BJ (cell line): Measurements from ENCODE around the gene C6orf132. TPM values are rescaled to one million over a fixed set of nuclear protein-coding genes. Genes with fewer than 3 reads are reported as not detected.

Experiments used
- CTCF ChIA-PET: fragments of 350-600 bp; formaldehyde crosslinking; extraction: SDS; loops from one replicate; lab custom pipeline; 2021; ENCODE audit warnings: antibody characterized with exemption, inconsistent platforms; lab: Yijun Ruan, JAX
- POLR2A ChIA-PET: fragments of 300-600 bp; sonication (Branson Sonifier 250); formaldehyde crosslinking; extraction: SDS; loops from one replicate; lab custom pipeline; 2021; ENCODE audit warnings: antibody characterized with exemption; lab: Charles Lee
- DNase-seq: peaks from one replicate; pipeline ENCODE4 v3.0.0-alpha.2; 2011; ENCODE audit warnings: low read depth
- H3K27me3 ChIP-seq: 2 replicates; pipeline ENCODE4 v1.6.0; 2011; ENCODE audit warnings: low read length; ENCODE audit not compliant: control insufficient read depth, insufficient read depth
- H3K36me3 ChIP-seq: 2 replicates; pipeline ENCODE4 v1.5.1; 2011; ENCODE audit warnings: low read length; ENCODE audit not compliant: control insufficient read depth, insufficient read depth
- H3K4me3 ChIP-seq: 2 replicates; pipeline ENCODE4 v1.5.1; 2011; ENCODE audit warnings: low read depth, mild to moderate bottlenecking, control low read depth, low read length
- polyA plus RNA-seq: library from polyadenylated mRNA; depleted of rRNA; stranded (reverse); fragments of >200 nt; gene quantifications from 2 replicates; pipeline ENCODE4 v1.2.3, GENCODE V29; 2011
- TF ChIP-seq, protein P1 (sequence below): IDR thresholded peaks from 2 replicates; pipeline ENCODE4 v1.5.1; 2011; ENCODE audit warnings: low read depth, mild to moderate bottlenecking, control low read depth, inconsistent platforms, low read length, moderate library complexity; ENCODE audit not compliant: insufficient read depth

Gene C6orf132
- polyA plus RNA-seq, 1 experiment: 0.70 TPM

DNA sequence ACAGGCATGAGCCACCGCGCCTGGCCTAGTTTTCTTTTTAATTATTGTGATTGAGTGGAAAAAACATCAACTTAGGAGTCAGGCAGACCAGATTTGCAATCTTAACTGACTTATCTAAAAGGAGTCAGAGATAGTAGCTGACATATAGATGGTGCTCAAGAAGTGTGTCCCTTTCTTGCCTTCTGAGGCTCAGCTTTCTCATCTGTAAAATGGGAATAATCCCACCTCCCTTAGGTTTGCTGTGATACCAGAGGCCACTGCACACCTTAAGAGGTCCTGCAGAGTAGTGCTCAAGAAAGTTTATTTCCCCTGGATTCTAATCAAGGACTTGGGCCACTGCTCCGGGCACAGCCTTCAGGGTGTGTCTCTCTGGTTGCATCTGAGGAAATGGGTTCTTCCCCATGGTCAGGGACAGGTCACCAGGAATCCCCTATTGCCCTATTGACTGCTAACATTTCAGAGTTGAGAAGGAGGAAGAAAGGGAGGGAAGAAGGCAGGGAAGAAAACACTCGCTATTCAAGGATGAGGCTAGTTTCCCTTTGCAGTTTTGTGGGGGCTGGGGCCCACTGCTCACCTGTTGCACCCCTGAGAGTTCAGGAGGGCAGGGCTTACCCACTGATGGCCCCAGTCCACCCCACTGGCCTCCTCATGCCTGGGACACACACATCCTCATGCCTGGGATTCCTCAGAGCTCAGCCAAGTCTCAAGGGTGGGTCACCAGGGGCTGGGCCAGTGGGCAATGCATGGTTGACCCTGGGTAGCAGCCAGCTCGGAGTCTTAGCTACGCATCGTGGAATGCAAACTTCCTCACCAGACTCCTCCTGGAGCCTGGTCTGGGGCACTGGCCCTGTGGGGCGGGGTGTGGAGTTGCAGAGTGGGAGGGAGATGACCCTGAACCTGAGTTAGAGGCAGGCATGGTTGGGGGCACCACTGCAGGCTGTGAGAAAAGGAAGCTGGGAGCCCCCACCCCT is 21.2 kb downstream of the C6orf132 start:
- POLR2A ChIA-PET: interaction anchor here (0.5 kb wide), 1 partner anchor 25 kb away, joined by 3 read pairs; no protein-coding TSS in a partner anchor
- 0 out of 2 replicates have a peak, but pooled peaks cover 1% of the 10 kb centered on the region for H3K27me3 ChIP-seq
- H3K4me3 ChIP-seq: no peak overlapping the region
- TF ChIP-seq, protein P1, sequence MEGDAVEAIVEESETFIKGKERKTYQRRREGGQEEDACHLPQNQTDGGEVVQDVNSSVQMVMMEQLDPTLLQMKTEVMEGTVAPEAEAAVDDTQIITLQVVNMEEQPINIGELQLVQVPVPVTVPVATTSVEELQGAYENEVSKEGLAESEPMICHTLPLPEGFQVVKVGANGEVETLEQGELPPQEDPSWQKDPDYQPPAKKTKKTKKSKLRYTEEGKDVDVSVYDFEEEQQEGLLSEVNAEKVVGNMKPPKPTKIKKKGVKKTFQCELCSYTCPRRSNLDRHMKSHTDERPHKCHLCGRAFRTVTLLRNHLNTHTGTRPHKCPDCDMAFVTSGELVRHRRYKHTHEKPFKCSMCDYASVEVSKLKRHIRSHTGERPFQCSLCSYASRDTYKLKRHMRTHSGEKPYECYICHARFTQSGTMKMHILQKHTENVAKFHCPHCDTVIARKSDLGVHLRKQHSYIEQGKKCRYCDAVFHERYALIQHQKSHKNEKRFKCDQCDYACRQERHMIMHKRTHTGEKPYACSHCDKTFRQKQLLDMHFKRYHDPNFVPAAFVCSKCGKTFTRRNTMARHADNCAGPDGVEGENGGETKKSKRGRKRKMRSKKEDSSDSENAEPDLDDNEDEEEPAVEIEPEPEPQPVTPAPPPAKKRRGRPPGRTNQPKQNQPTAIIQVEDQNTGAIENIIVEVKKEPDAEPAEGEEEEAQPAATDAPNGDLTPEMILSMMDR: no peak
- CTCF ChIA-PET: interaction anchor here (0.8 to 1.3 kb wide), 2 partner anchors 16 to 19 kb away, joined by 3 read pairs; no protein-coding TSS in a partner anchor
- no peak for DNase-seq
- no peaks in the 10 kb centered on the region for H3K36me3 ChIP-seq

DNA sequence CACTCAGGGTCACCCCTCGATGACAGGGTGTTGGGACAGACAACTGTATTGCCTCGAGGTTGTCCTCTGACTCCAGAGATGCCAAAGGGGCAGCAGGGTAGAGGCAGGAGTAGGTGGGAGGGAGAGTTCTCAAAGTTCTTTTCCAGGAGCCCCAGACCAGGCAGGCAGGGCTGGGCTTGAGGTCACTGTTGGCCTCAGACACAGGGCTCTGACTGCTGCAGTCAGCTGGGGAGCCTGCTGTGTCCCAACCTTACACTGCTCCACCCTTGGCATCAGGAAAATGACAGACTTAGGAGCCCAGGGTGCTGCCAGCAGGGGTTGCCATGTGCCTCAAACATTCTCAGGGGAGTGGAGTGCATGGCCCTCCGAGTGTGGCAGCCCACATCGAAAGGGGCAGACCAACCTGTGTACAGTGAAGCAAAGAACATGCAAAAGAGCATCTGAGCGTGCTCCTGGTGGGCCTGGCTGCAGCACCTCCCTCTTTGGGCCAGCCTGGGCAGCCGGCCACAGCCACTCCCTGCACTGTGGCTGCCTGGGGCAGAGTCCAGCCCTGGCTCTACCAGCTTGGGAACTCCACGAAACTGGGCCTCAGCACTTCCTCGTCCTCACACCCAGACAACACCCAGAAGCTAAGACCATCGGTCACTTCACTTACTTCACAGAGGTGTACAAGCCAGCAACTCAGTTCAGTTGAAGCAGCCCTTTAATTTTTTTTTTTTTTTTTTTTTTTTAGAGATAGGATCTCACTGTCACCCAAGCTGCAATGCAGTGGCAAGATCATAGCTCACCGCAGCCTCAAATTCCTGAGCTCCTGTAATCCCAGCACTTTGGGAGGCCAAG is 24.0 kb downstream of the C6orf132 start:
- POLR2A ChIA-PET: interaction anchor here (0.6 kb wide), 1 partner anchor 286 kb away, joined by 3 read pairs; no protein-coding TSS in a partner anchor
- Histone ChIP-seq H3K27me3 (0 out of 2 replicates have a peak, but pooled peaks cover 1% of the 10 kb centered on the region), H3K4me3 (no peak overlapping the region), H3K36me3 (no peaks in the 10 kb centered on the region)
- TF ChIP-seq, protein P1: no peak
- no peak for DNase-seq
- CTCF ChIA-PET: interaction anchor here (1.2 to 1.3 kb wide), 2 partner anchors 14 to 32 kb away, joined by 3 read pairs; no protein-coding TSS in a partner anchor

DNA sequence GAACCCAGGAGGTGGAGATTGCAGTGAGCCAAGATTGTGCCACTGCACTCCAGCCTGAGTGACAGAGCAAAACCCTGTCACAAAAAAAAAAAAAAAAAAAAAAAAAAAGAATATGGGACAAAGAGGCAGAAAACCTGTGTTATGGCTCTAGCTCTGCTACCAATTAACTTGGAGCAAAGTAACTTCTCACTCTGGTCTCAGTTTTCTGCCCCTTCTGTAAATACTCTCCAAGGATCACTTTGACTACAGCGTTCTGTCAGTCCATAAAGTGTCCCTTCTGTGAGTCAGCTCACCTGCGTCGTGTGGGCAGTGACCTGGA is 24.6 kb downstream of the C6orf132 start:
- ChIA-PET CTCF (interaction anchor here (1.2 to 1.3 kb wide), 2 partner anchors 14 to 32 kb away, joined by 3 read pairs; no protein-coding TSS in a partner anchor), POLR2A (no interaction called here)
- Histone ChIP-seq H3K36me3 (no peaks in the 10 kb centered on the region), H3K4me3 (no peak overlapping the region), H3K27me3 (0 out of 2 replicates have a peak, but pooled peaks cover 1% of the 10 kb centered on the region)
- TF ChIP-seq, protein P1: no peak
- no peak for DNase-seq

DNA sequence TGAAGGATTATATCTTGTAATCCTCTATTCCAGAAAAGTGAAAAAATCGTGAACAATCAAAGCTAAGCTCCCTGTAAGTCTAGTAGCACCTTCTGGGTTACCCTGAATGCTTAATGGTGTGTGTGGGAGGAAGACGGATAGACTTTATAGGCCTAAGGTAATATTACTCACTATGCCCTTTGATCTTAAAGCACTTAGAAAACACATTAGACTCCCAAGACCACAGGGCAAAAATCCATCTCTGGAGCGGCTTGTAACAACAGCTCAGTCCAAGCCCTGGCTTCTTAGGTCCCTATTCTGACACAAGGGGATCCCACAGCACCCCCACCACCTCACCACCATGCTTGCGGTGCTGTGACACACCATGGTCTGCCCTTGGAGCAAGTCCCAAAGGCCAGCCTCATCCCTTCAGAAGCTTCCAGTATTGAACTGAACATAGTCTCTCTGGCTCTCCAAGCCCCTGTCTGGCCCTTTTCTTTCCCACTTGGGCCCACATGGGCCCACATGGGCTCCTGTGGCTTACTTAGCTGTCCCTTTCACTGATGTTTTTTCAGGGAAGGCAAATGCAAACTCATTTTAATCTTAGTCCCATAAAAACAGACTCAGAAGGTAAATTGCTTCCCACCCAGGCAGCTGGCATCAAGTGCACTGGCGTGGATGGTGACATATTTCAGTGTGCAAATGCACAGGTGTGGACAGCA is 28.3 kb downstream of the C6orf132 start:
- TF ChIP-seq, protein P1: no peak
- ChIA-PET POLR2A (no interaction called here), CTCF (interaction anchor here (1.0 kb wide), 1 partner anchor 10 kb away, joined by 4 read pairs; no protein-coding TSS in a partner anchor)
- Histone ChIP-seq H3K36me3 (peaks cover 1% of the 10 kb centered on the region; the same call in 1 of the 2 replicates), H3K4me3 (no peak overlapping the region), H3K27me3 (peaks cover 1% of the 10 kb centered on the region; the same call in 1 of the 2 replicates)
- DNase-seq: no peak
